Activated CD8-positive, alpha-beta T cell treated with anti-CD3 and anti-CD28 coated beads for 36 hours (primary cell): ENCODE measurements around the gene MPPED1. TPM values are rescaled to one million over a fixed set of nuclear protein-coding genes. Genes with fewer than 3 reads are reported as not detected.

Source experiments
- ATAC-seq: fragments of 200-7000 bp; cut with Tn5 transposase; one replicate; pipeline ENCODE4 v1.10.0; 2021; ENCODE audit warnings: mild to moderate bottlenecking, moderate library complexity
- CTCF ChIA-PET: fragments of 350-600 bp; sonication (Branson Sonifier 250); formaldehyde crosslinking; loops from one replicate; lab custom pipeline; 2021; ENCODE audit warnings: antibody characterized with exemption; lab: Charles Lee
- POLR2A ChIA-PET: fragments of 350-600 bp; sonication (Branson Sonifier 250); formaldehyde crosslinking; loops from one replicate; lab custom pipeline; 2021; ENCODE audit warnings: antibody characterized with exemption; lab: Charles Lee
- DNase-seq: peaks from one replicate; pipeline ENCODE4 v3.0.0-alpha.2; 2020
- H3K27ac Mint-ChIP-seq: one replicate; pipeline ENCODE4 v1.8.0; 2021; ENCODE audit warnings: mild to moderate bottlenecking, mixed read lengths
- H3K27me3 Mint-ChIP-seq: one replicate; pipeline ENCODE4 v1.8.0; 2021; ENCODE audit warnings: mixed read lengths
- H3K36me3 Mint-ChIP-seq: one replicate; pipeline ENCODE4 v1.8.0; 2021; ENCODE audit warnings: low read depth, mixed read lengths
- H3K4me1 Mint-ChIP-seq: one replicate; pipeline ENCODE4 v1.8.0; 2021; ENCODE audit warnings: low read depth, mixed read lengths
- H3K4me3 Mint-ChIP-seq: one replicate; pipeline ENCODE4 v1.8.0; 2021; ENCODE audit warnings: mild to moderate bottlenecking, moderate library complexity, mixed read lengths
- H3K9me3 Mint-ChIP-seq: one replicate; pipeline ENCODE4 v1.8.0; 2021; ENCODE audit warnings: mixed read lengths
- intact Hi-C: fragments of 100-400 bp; cut with micrococcal nuclease; formaldehyde crosslinking; loops from one replicate; pipeline ENCODE4 v1.10.0; 2022
- total RNA-seq, 2 experiments: library from RNA; stranded (reverse); gene quantifications; one replicate each; pipeline ENCODE4 v1.2.3, GENCODE V29; 2021
- TF ChIP-seq, protein P1 (sequence below): fragments of 200-600 bp; IDR thresholded peaks from one replicate; pipeline ENCODE4 v1.8.0; 2022; ENCODE audit warnings: antibody characterized with exemption, mild to moderate bottlenecking

The MPPED1 gene
- total RNA-seq, 2 experiments from 2014 or later: not detected

- H3K27ac Mint-ChIP-seq: no peak overlapping the region
- H3K4me3 Mint-ChIP-seq: no peak overlapping the region
- CTCF ChIA-PET: no interaction called here
Observed at GRCh38 chr22:43485502-43486089, 73.8 kb downstream of the MPPED1 start.

DNA sequence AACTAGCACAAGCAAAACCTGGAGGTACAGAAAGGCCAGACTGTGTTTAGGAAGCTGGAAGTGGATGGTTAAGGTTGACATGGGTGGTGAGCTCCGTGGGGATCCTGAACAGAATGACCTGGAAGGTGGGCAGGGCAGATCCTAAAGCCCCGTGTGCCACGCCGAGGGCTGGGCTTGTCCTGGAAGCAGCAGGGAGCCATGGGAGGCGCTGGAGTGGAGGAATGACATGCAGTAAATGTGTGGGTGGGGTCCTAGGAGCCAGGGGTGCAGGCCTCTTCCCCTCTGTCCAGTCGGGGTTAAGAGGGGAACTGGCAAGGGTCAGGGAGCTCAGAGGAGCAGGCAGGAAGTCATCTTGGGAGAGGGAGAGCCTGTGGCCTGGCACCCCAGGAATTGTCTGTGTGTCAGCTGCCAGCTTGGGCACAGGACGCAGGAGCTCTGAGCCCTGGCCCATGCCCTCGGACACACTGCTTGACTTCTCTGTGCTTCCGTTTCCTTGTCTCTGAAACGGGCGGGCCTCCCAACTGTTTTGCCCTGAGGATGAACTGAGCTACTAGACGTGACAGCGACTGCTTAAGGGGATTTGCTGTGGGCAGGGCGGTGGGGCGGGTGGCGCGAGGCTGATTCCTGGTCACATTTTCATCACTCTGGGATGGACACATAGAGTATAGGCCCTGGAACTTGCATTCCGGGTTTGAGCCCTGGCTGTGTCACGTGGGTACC is 75.7 kb downstream of the MPPED1 start:
- no peak for DNase-seq
- Mint-ChIP-seq H3K27me3 (no peaks in the 10 kb centered on the region), H3K36me3 (no peaks in the 10 kb centered on the region), H3K4me3 (no peak overlapping the region), H3K9me3 (no peaks in the 10 kb centered on the region), H3K27ac (no peak overlapping the region), H3K4me1 (no peaks in the 10 kb centered on the region)
- intact Hi-C loops: no loop called here
- TF ChIP-seq, protein P1, sequence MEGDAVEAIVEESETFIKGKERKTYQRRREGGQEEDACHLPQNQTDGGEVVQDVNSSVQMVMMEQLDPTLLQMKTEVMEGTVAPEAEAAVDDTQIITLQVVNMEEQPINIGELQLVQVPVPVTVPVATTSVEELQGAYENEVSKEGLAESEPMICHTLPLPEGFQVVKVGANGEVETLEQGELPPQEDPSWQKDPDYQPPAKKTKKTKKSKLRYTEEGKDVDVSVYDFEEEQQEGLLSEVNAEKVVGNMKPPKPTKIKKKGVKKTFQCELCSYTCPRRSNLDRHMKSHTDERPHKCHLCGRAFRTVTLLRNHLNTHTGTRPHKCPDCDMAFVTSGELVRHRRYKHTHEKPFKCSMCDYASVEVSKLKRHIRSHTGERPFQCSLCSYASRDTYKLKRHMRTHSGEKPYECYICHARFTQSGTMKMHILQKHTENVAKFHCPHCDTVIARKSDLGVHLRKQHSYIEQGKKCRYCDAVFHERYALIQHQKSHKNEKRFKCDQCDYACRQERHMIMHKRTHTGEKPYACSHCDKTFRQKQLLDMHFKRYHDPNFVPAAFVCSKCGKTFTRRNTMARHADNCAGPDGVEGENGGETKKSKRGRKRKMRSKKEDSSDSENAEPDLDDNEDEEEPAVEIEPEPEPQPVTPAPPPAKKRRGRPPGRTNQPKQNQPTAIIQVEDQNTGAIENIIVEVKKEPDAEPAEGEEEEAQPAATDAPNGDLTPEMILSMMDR: no peak
- POLR2A ChIA-PET: no interaction called here
- ATAC-seq: no peak
- CTCF ChIA-PET: no interaction called here

More at GRCh38 chr22:43485502-43486089, 73.8 kb downstream of the MPPED1 start:
- POLR2A ChIA-PET: no interaction called here
- no peak for ATAC-seq
- DNase-seq: no peak
- H3K4me1 Mint-ChIP-seq: peaks cover 9% of the 10 kb centered on the region
- TF ChIP-seq, protein P1: no peak
- no peaks in the 10 kb centered on the region for H3K36me3 Mint-ChIP-seq
- no peaks in the 10 kb centered on the region for H3K27me3 Mint-ChIP-seq
- no peaks in the 10 kb centered on the region for H3K9me3 Mint-ChIP-seq
- intact Hi-C loops: no loop called here

GRCh38 chr22:43488031-43488866 is 76.4 kb downstream of the MPPED1 start:
- no peak for DNase-seq
- intact Hi-C loops: no loop called here
- no peak overlapping the region for H3K4me3 Mint-ChIP-seq
- no peaks in the 10 kb centered on the region for H3K9me3 Mint-ChIP-seq
- H3K4me1 Mint-ChIP-seq: no peaks in the 10 kb centered on the region
- ATAC-seq: no peak
- TF ChIP-seq, protein P1: no peak
- ChIA-PET CTCF (no interaction called here), POLR2A (no interaction called here)
- H3K27ac Mint-ChIP-seq: no peak overlapping the region
- no peaks in the 10 kb centered on the region for H3K27me3 Mint-ChIP-seq
- H3K36me3 Mint-ChIP-seq: no peaks in the 10 kb centered on the region

- DNase-seq: no peak
- Mint-ChIP-seq H3K36me3 (no peaks in the 10 kb centered on the region), H3K4me1 (no peaks in the 10 kb centered on the region), H3K9me3 (no peaks in the 10 kb centered on the region), H3K27me3 (peaks cover 1% of the 10 kb centered on the region), H3K4me3 (no peak overlapping the region), H3K27ac (no peak overlapping the region)
- ChIA-PET CTCF (no interaction called here), POLR2A (no interaction called here)
- no peak for ATAC-seq
- TF ChIP-seq, protein P1: no peak
- intact Hi-C loops: no loop called here
Observed at GRCh38 chr22:43488937-43489336, 77.1 kb downstream of the MPPED1 start.
